Vagina (tissue), 2 donors: ENCODE results near the gene CLNS1A. TPM values are rescaled to one million over a fixed set of nuclear protein-coding genes. Genes with fewer than 3 reads are reported as not detected.

ENCODE experiments used
- DNase-seq, 2 donors: peaks; one replicate each; pipeline ENCODE4 v3.0.0-alpha.2; 2017; ENCODE audit errors: extremely low spot score in 2 of 2
- H3K27ac ChIP-seq: fragments of 200-600 bp; sonication (generic); one replicate; pipeline ENCODE4 v1.5.1; 2019
- H3K27me3 ChIP-seq: fragments of 200-600 bp; sonication (generic); one replicate; pipeline ENCODE4 v1.5.1; 2019
- H3K36me3 ChIP-seq, 2 donors: fragments of 200-600 bp; sonication (generic); one replicate each; pipeline ENCODE4 v1.5.1; 2017 to 2019
- H3K4me1 ChIP-seq: fragments of 200-600 bp; sonication (generic); one replicate; pipeline ENCODE4 v1.5.1; 2019
- H3K4me3 ChIP-seq, 2 donors: fragments of 200-600 bp; sonication (generic); 1 replicate in 1 of 2; 2 replicates in 1 of 2; pipeline ENCODE4 v1.5.1; 2016 to 2019
- H3K9me3 ChIP-seq: fragments of 200-600 bp; sonication (generic); one replicate; pipeline ENCODE4 v1.5.1; 2019
- CTCF ChIP-seq, 3 experiments: fragments of 450-650 bp in 2 of 3; fragments of 200-600 bp in 1 of 3; sonication (generic) in 1 of 3; IDR thresholded peaks; one replicate each; pipeline ENCODE4 v1.5.1; 2017 to 2019; ENCODE audit warnings: antibody characterized with exemption in 3 of 3, mild to moderate bottlenecking in 2 of 3, moderate library complexity in 2 of 3
- POLR2A ChIP-seq, 2 donors: fragments of 450-650 bp; IDR thresholded peaks; one replicate each; pipeline ENCODE4 v1.6.1; 2017; ENCODE audit warnings: antibody characterized with exemption in 2 of 2, mild to moderate bottlenecking in 2 of 2, moderate library complexity in 2 of 2
- POLR2AphosphoS5 ChIP-seq, 2 donors: sonication (generic); formaldehyde crosslinking; IDR thresholded peaks; one replicate each; pipeline ENCODE4 v1.9.0; 2017; ENCODE audit warnings: antibody characterized with exemption in 2 of 2, mild to moderate bottlenecking in 2 of 2, low read depth in 1 of 2; ENCODE audit not compliant: insufficient read depth in 1 of 2
- intact Hi-C: fragments of 100-400 bp; cut with DNase I; formaldehyde crosslinking; loops from one replicate; pipeline ENCODE4 v1.15.1; 2023
- total RNA-seq: library from RNA; depleted of rRNA; stranded (reverse); fragments of >200 nt; gene quantifications from one replicate; pipeline ENCODE4 v1.2.3, GENCODE V29; 2016

Gene CLNS1A
- total RNA-seq, 1 donor from 2014 or later, result 67.0 TPM

- Histone ChIP-seq H3K27ac (no peak overlapping the region), H3K9me3 (no peaks in the 10 kb centered on the region), H3K4me1 (peaks cover 6% of the 10 kb centered on the region), H3K27me3 (no peaks in the 10 kb centered on the region), H3K36me3 (peaks cover 0 to 20% of the 10 kb centered on the region in 2 donors), H3K4me3 (no peak overlapping the region)
- TF ChIP-seq CTCF (IDR thresholded peaks at IDR 0.05) (no peak), POLR2A (IDR thresholded peaks at IDR 0.05) (no peak), POLR2AphosphoS5 (IDR thresholded peaks at IDR 0.05; ENCODE audit: insufficient read depth in 1 of 2, low read depth in 1 of 2) (no peak)
- DNase-seq, result no peak
- intact Hi-C loops, result no loop called here
These were observed 7.4 kb downstream of the CLNS1A start for GRCh38 chr11:77630157-77630710.

- no peak overlapping the region for H3K4me3 ChIP-seq
- TF ChIP-seq POLR2A (IDR thresholded peaks at IDR 0.05) (no peak), CTCF (IDR thresholded peaks at IDR 0.05) (peak; percentile 26 to 45 (median 44))
- H3K27me3 ChIP-seq, result no peaks in the 10 kb centered on the region
- no peak overlapping the region for H3K27ac ChIP-seq
- H3K9me3 ChIP-seq, result no peaks in the 10 kb centered on the region
- H3K36me3 ChIP-seq, result peaks cover 0 to 41% of the 10 kb centered on the region in 2 donors
- no peak for DNase-seq
- intact Hi-C loops, result no loop called here
- no peaks in the 10 kb centered on the region for H3K4me1 ChIP-seq
These were observed 17.9 kb downstream of the CLNS1A start for GRCh38 chr11:77619576-77620198.

- Histone ChIP-seq H3K27ac (no peak overlapping the region), H3K4me1 (no peaks in the 10 kb centered on the region), H3K4me3 (no peak overlapping the region), H3K9me3 (no peaks in the 10 kb centered on the region), H3K27me3 (no peaks in the 10 kb centered on the region), H3K36me3 (peaks cover 0 to 27% of the 10 kb centered on the region in 2 donors)
- no peak for DNase-seq
- TF ChIP-seq POLR2AphosphoS5 (IDR thresholded peaks at IDR 0.05; ENCODE audit: insufficient read depth in 1 of 2, low read depth in 1 of 2) (no peak), POLR2A (IDR thresholded peaks at IDR 0.05) (no peak), CTCF (IDR thresholded peaks at IDR 0.05) (no peak)
- intact Hi-C loops, result no loop called here
These were observed 19.7 kb downstream of the CLNS1A start for GRCh38 chr11:77617892-77618291.

- TF ChIP-seq CTCF (IDR thresholded peaks at IDR 0.05), result no peak
- TF ChIP-seq POLR2AphosphoS5 (IDR thresholded peaks at IDR 0.05; ENCODE audit: insufficient read depth in 1 of 2, low read depth in 1 of 2), result no peak
- TF ChIP-seq POLR2A (IDR thresholded peaks at IDR 0.05), result no peak
- Histone ChIP-seq H3K27me3 (no peaks in the 10 kb centered on the region), H3K4me1 (no peaks in the 10 kb centered on the region), H3K27ac (no peak overlapping the region), H3K36me3 (peaks cover 0 to 18% of the 10 kb centered on the region in 2 donors), H3K9me3 (no peaks in the 10 kb centered on the region), H3K4me3 (no peak overlapping the region)
- intact Hi-C loops, result no loop called here
- no peak for DNase-seq
These were observed 25.7 kb downstream of the CLNS1A start for GRCh38 chr11:77611921-77612320.

GRCh38 chr11:77609234-77609633 lies 28.4 kb downstream of the CLNS1A start:
- no peak overlapping the region for H3K4me3 ChIP-seq
- no peak for TF ChIP-seq CTCF (IDR thresholded peaks at IDR 0.05)
- TF ChIP-seq POLR2A (IDR thresholded peaks at IDR 0.05), result no peak
- no peak for TF ChIP-seq POLR2AphosphoS5 (IDR thresholded peaks at IDR 0.05; ENCODE audit: insufficient read depth in 1 of 2, low read depth in 1 of 2)
- no peak for DNase-seq
- H3K36me3 ChIP-seq, result peaks cover 0 to 13% of the 10 kb centered on the region in 2 donors
- H3K27me3 ChIP-seq, result no peaks in the 10 kb centered on the region
- H3K27ac ChIP-seq, result no peak overlapping the region
- intact Hi-C loops, result no loop called here
- H3K9me3 ChIP-seq, result no peaks in the 10 kb centered on the region
- no peaks in the 10 kb centered on the region for H3K4me1 ChIP-seq
